AG10803 (cell line): ENCODE data around the gene NUDT9.
"Not testable (repeated sequence)": the region's sequence is repeated elsewhere in the genome, so short reads cannot be mapped to it uniquely, and the experiment has no call there.

Source experiments
- DNase-seq: peaks from one replicate; pipeline ENCODE4 v3.0.0; 2010; ENCODE audit warnings: low read depth
- H3K4me3 ChIP-seq: 2 replicates; pipeline ENCODE4 v1.5.1; 2011; ENCODE audit warnings: mild to moderate bottlenecking, low read length, control low read depth
- CTCF ChIP-seq: conservative IDR thresholded peaks from 2 replicates; pipeline ENCODE4 v1.5.1; 2011; ENCODE audit warnings: mild to moderate bottlenecking, low read length, control low read depth, inconsistent platforms

The NUDT9 gene

GRCh38 chr4:87445964-87446363 lies 23.6 kb downstream of the NUDT9 start:
- H3K4me3 ChIP-seq, result no peak overlapping the region
- no peak for TF ChIP-seq CTCF
- DNase-seq, result no peak

- not testable (repeated sequence) for DNase-seq
These were observed 24.0 kb downstream of the NUDT9 start for GRCh38 chr4:87446375-87446774.

GRCh38 chr4:87451537-87451936 lies 29.2 kb downstream of the NUDT9 start:
- DNase-seq, result no peak
- peak; percentile 9; the same call in 1 of the 2 replicates for TF ChIP-seq CTCF
- no peak overlapping the region for H3K4me3 ChIP-seq

More at GRCh38 chr4:87446375-87446774, 24.0 kb downstream of the NUDT9 start:
- H3K4me3 ChIP-seq, result not testable (repeated sequence)

- no peak for DNase-seq
- no peak overlapping the region for H3K4me3 ChIP-seq
- TF ChIP-seq CTCF, result no peak
These were observed 36.5 kb downstream of the NUDT9 start for GRCh38 chr4:87458913-87459312.

GRCh38 chr4:87461281-87461700 lies 38.9 kb downstream of the NUDT9 start:
- H3K4me3 ChIP-seq, result no peak overlapping the region
- no peak for DNase-seq
- TF ChIP-seq CTCF, result no peak

- TF ChIP-seq CTCF, result no peak
- no peak overlapping the region for H3K4me3 ChIP-seq
- no peak for DNase-seq
These were observed 39.7 kb downstream of the NUDT9 start for GRCh38 chr4:87462102-87462501.

GRCh38 chr4:87465739-87466366 lies 43.5 kb downstream of the NUDT9 start:
- TF ChIP-seq CTCF, result peak; percentile 78
- DNase-seq, result peak; percentile 68
- no peak overlapping the region for H3K4me3 ChIP-seq
